GM18507 (cell line): Measurements from ENCODE around the gene MRPL4.

Experiments used
- DNase-seq: peaks from one replicate; pipeline ENCODE4 v3.0.0; 2011; ENCODE audit warnings: low read depth; ENCODE audit not compliant: insufficient read length; ENCODE audit errors: extremely low spot score
- FAIRE-seq: peaks from 2 replicates; lab custom pipeline; 2011; peaks lifted over from hg19 to GRCh38; lab: Jason Lieb, UNC

The MRPL4 gene

DNA sequence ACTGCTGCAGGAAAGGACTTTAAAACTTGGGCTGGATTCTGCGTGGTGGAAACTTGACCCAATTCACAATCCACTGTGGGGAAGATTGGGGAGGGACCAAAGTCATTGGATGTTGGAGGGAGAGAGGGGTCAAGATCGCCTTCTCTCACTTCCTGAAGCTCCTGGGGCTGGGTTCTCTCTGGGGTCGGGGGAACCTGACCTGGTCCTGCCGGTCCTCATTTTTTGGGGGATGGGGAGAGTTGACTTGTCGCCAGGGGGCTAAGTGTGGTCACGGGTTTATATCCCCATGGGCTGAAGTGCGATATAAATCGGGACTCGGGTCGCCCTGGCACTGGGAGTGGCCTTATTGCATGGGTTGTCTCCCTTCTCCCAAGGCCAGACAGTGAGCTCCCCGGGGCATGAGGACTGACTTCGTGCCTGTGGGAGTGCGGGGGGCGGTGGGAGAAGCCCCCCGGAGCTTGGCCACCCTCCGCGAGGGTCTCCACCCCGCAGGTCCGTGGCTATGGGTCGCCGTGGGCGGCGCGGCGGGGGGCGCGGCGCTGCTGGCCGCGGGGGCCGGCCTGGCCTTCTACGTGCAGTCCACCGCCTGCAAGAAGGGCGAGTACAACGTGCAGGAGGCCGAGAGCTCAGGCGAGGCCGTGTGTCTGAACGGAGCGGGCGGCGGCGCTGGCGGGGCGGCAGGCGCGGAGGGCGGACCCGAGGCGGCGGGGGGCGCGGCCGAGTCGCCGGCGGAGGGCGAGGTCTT, 44.0 kb downstream of the MRPL4 start:
- FAIRE-seq (no peak), DNase-seq (no peak)

- DNase-seq (no peak), FAIRE-seq (no peak)
Measured at GRCh38 chr19:10299545-10300458, 47.8 kb downstream of the MRPL4 start.

GRCh38 chr19:10305139-10305806, 53.3 kb downstream of the MRPL4 start:
- DNase-seq (no peak), FAIRE-seq (no peak)

- no peak for DNase-seq
- no peak for FAIRE-seq
Measured at GRCh38 chr19:10306327-10306726, 54.3 kb downstream of the MRPL4 start.

DNA sequence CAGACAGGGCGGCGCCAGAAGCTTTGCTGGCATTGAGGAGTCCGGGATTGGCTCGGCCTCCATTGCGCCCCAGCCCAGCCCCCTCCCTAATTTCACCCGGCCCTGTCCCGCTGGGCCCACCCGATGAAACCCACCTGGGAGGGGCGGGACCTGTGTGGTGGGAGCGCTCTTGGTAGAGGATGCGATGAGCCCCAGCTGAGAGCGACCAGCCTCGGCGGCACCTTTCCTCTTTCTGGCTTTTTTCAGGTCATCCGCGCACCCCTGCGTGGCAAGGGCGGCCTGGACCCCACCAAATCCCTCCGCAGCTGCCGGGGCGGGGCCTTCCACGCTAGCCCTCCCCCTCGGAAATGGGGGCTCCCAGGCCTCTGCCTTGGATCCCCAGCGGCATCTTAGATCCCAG, 57.4 kb downstream of the MRPL4 start, which contains the start of gene ZGLP1:
Gene ZGLP1 (minus strand): TSS at position 393 of the 400 bp plus-strand sequence.
- FAIRE-seq = no peak
- no peak for DNase-seq
